ENCODE results near the gene ISLR. TPM values are rescaled to one million over a fixed set of nuclear protein-coding genes. Genes with fewer than 3 reads are reported as not detected.

The ISLR gene
- polyA plus RNA-seq, 1 donor from 2014 or later: not detected

DNA sequence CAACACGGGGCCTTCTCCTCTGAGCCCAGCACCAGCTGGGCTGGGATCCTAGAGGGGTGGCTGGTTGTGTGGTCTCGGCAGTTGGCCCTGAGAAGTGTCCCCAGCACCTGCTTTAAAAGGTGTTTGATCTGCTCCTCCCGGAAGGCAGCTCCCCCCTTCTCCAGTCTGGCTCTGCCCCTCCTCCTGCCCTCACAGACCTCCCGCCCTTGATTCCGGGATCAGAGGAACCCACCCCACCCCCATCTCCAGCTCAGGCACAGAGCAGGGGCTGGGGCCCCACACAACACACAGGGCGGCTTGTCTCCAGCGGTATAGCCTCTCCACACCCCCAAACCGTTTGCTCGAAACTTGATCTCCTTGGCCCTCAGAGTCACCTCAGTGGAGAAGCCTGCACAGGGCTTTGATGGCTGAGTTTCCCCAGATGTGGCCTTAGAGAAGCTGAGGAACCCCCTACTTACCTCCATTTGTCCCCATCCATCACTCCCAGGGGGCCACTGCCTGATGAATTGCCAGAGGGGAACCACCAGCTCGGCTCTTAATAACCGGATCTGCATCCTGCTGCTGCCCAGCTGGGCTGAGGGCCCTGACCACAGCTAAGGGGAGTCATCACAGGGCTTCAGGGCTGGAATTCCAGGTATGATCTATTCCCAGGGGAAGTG is 35.5 kb downstream of the ISLR start:
- no peaks in the 10 kb centered on the region for H4K20me1 ChIP-seq (ENCODE audit: insufficient read depth)
- peak overlapping the region; percentile 13 for H2AFZ ChIP-seq (ENCODE audit: low read depth, low read length)
- H3K9ac ChIP-seq (ENCODE audit: low read length): peak overlapping the region; percentile 19
- H3K9me2 ChIP-seq (ENCODE audit: insufficient read depth, low read length): no peaks in the 10 kb centered on the region
- H3K4me3 ChIP-seq (ENCODE audit: low read length): no peak overlapping the region
- no peaks in the 10 kb centered on the region for H3K27me3 ChIP-seq (ENCODE audit: insufficient read depth, low read depth, low read length)
- H3K79me2 ChIP-seq (replicated peaks; ENCODE audit: insufficient read depth, low read length): no peaks in the 10 kb centered on the region
- H3K27ac ChIP-seq (ENCODE audit: low read length): no peak overlapping the region
- TF ChIP-seq EP300 (conservative IDR thresholded peaks at IDR 0.05; ENCODE audit: poor library complexity, severe bottlenecking) (no peak), RAD21 (conservative IDR thresholded peaks at IDR 0.05) (no peak), MXI1 (conservative IDR thresholded peaks at IDR 0.05; ENCODE audit: poor library complexity, severe bottlenecking) (no peak), TAF1 (IDR thresholded peaks at IDR 0.05; ENCODE audit: low read depth) (no peak), SMC3 (conservative IDR thresholded peaks at IDR 0.05; ENCODE audit: poor library complexity) (no peak), EZH2 (IDR thresholded peaks at IDR 0.05; ENCODE audit: borderline replicate concordance, insufficient read depth, low read length, poor library complexity, severe bottlenecking) (no peak), POLR2AphosphoS5 (IDR thresholded peaks at IDR 0.05) (no peak)
- TF ChIP-seq, protein P1, sequence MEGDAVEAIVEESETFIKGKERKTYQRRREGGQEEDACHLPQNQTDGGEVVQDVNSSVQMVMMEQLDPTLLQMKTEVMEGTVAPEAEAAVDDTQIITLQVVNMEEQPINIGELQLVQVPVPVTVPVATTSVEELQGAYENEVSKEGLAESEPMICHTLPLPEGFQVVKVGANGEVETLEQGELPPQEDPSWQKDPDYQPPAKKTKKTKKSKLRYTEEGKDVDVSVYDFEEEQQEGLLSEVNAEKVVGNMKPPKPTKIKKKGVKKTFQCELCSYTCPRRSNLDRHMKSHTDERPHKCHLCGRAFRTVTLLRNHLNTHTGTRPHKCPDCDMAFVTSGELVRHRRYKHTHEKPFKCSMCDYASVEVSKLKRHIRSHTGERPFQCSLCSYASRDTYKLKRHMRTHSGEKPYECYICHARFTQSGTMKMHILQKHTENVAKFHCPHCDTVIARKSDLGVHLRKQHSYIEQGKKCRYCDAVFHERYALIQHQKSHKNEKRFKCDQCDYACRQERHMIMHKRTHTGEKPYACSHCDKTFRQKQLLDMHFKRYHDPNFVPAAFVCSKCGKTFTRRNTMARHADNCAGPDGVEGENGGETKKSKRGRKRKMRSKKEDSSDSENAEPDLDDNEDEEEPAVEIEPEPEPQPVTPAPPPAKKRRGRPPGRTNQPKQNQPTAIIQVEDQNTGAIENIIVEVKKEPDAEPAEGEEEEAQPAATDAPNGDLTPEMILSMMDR (IDR thresholded peaks at IDR 0.05; ENCODE audit: poor library complexity, severe bottlenecking): no peak
- TF ChIP-seq, protein P2, sequence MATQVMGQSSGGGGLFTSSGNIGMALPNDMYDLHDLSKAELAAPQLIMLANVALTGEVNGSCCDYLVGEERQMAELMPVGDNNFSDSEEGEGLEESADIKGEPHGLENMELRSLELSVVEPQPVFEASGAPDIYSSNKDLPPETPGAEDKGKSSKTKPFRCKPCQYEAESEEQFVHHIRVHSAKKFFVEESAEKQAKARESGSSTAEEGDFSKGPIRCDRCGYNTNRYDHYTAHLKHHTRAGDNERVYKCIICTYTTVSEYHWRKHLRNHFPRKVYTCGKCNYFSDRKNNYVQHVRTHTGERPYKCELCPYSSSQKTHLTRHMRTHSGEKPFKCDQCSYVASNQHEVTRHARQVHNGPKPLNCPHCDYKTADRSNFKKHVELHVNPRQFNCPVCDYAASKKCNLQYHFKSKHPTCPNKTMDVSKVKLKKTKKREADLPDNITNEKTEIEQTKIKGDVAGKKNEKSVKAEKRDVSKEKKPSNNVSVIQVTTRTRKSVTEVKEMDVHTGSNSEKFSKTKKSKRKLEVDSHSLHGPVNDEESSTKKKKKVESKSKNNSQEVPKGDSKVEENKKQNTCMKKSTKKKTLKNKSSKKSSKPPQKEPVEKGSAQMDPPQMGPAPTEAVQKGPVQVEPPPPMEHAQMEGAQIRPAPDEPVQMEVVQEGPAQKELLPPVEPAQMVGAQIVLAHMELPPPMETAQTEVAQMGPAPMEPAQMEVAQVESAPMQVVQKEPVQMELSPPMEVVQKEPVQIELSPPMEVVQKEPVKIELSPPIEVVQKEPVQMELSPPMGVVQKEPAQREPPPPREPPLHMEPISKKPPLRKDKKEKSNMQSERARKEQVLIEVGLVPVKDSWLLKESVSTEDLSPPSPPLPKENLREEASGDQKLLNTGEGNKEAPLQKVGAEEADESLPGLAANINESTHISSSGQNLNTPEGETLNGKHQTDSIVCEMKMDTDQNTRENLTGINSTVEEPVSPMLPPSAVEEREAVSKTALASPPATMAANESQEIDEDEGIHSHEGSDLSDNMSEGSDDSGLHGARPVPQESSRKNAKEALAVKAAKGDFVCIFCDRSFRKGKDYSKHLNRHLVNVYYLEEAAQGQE (IDR thresholded peaks at IDR 0.05; ENCODE audit: borderline replicate concordance): no peak
- H3K36me3 ChIP-seq (ENCODE audit: insufficient read depth, low read length): no peaks in the 10 kb centered on the region
- H3K9me3 ChIP-seq (ENCODE audit: low read length): no peaks in the 10 kb centered on the region
- peaks cover 4% of the 10 kb centered on the region for H3F3A ChIP-seq (ENCODE audit: insufficient read depth, low read length, poor library complexity, severe bottlenecking)
- H3K4me2 ChIP-seq (ENCODE audit: low read length): no peak overlapping the region

DNA sequence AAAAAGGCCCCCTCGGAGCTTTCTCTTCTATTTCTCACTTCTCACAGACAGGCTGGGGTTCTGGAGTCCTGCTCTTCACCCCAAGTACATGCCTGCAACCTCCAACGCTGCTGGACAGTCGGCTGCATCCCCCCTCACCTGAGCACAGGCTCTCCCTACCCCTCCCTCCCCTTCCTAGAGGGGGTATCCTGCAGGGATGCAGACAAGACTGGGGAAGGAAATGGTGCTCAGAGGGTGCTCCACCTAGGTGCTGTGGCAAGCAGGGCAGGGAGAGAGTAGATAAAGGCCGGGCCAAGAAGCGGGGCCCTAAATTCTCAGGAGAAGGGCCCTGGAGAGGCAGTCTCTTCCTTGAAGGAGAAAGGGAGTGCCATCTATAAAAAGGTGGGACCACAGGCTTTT is 36.0 kb downstream of the ISLR start:
- Histone ChIP-seq H3K4me2 (ENCODE audit: low read length) (no peak overlapping the region), H3K79me2 (replicated peaks; ENCODE audit: insufficient read depth, low read length) (no peaks in the 10 kb centered on the region), H3K27me3 (ENCODE audit: insufficient read depth, low read depth, low read length) (no peaks in the 10 kb centered on the region), H2AFZ (ENCODE audit: low read depth, low read length) (no peak overlapping the region), H4K20me1 (ENCODE audit: insufficient read depth) (no peaks in the 10 kb centered on the region), H3F3A (ENCODE audit: insufficient read depth, low read length, poor library complexity, severe bottlenecking) (peaks cover 4% of the 10 kb centered on the region), H3K27ac (ENCODE audit: low read length) (peak overlapping the region; percentile 35), H3K9me3 (ENCODE audit: low read length) (no peaks in the 10 kb centered on the region), H3K9me2 (ENCODE audit: insufficient read depth, low read length) (no peaks in the 10 kb centered on the region), H3K36me3 (ENCODE audit: insufficient read depth, low read length) (no peaks in the 10 kb centered on the region), H3K4me3 (ENCODE audit: low read length) (no peak overlapping the region), H3K9ac (ENCODE audit: low read length) (peak overlapping the region; percentile 19)
- TF ChIP-seq TAF1 (IDR thresholded peaks at IDR 0.05; ENCODE audit: low read depth) (no peak), POLR2AphosphoS5 (IDR thresholded peaks at IDR 0.05) (no peak), SMC3 (conservative IDR thresholded peaks at IDR 0.05; ENCODE audit: poor library complexity) (no peak), MXI1 (conservative IDR thresholded peaks at IDR 0.05; ENCODE audit: poor library complexity, severe bottlenecking) (no peak), EZH2 (IDR thresholded peaks at IDR 0.05; ENCODE audit: borderline replicate concordance, insufficient read depth, low read length, poor library complexity, severe bottlenecking) (no peak), RAD21 (conservative IDR thresholded peaks at IDR 0.05) (no peak), EP300 (conservative IDR thresholded peaks at IDR 0.05; ENCODE audit: poor library complexity, severe bottlenecking) (no peak)
- TF ChIP-seq, protein P1 (IDR thresholded peaks at IDR 0.05; ENCODE audit: poor library complexity, severe bottlenecking): no peak
- TF ChIP-seq, protein P2 (IDR thresholded peaks at IDR 0.05; ENCODE audit: borderline replicate concordance): no peak

Data from neural cell (in vitro differentiated cells).